ENCODE data around the gene GOLIM4. TPM values are rescaled to one million over a fixed set of nuclear protein-coding genes. Genes with fewer than 3 reads are reported as not detected.

The GOLIM4 gene
- total and polyA plus RNA-seq, 2 of the 13 experiments (the other 11 are each of a cell fraction or from before 2014, with no cell fraction given) = 10.9 to 47.7 TPM

DNA sequence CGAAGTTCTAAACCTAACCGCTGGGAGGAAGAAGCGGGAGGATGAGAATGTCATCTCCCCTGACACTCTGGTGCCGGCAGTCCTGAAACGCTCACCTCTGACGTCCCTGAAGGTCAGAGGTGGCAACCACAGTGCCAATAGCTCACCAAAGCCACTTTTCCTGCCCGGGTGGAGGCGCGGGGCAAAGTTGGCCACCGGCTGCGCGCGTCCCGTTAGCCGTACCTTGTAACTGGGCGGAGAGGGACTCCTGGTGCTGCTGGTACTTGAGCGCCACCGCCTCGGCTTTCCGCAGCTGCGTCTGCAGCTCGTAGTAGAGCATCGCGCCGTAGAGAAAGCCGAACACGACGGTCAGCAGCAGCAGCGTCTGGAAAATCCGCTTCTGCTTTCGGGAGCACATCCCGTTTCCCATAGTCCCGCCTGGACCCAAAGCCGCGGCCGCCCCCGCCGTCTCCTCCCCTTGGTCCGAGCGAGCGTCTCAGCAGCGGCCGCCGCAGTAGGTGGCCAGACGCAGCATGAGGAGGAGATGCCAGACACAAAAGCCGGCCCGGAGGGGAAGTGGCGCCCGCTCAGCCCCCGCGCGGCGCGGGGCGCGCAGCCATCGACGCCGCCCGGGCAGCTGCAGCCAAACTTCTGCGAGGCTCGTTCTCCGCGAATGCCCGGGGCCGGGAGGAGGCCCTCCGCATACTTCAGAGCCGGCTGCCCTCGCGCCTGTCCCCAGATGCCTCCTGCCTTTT is 680 bp downstream of the GOLIM4 start (continued):
- TF ChIP-seq, protein P1, sequence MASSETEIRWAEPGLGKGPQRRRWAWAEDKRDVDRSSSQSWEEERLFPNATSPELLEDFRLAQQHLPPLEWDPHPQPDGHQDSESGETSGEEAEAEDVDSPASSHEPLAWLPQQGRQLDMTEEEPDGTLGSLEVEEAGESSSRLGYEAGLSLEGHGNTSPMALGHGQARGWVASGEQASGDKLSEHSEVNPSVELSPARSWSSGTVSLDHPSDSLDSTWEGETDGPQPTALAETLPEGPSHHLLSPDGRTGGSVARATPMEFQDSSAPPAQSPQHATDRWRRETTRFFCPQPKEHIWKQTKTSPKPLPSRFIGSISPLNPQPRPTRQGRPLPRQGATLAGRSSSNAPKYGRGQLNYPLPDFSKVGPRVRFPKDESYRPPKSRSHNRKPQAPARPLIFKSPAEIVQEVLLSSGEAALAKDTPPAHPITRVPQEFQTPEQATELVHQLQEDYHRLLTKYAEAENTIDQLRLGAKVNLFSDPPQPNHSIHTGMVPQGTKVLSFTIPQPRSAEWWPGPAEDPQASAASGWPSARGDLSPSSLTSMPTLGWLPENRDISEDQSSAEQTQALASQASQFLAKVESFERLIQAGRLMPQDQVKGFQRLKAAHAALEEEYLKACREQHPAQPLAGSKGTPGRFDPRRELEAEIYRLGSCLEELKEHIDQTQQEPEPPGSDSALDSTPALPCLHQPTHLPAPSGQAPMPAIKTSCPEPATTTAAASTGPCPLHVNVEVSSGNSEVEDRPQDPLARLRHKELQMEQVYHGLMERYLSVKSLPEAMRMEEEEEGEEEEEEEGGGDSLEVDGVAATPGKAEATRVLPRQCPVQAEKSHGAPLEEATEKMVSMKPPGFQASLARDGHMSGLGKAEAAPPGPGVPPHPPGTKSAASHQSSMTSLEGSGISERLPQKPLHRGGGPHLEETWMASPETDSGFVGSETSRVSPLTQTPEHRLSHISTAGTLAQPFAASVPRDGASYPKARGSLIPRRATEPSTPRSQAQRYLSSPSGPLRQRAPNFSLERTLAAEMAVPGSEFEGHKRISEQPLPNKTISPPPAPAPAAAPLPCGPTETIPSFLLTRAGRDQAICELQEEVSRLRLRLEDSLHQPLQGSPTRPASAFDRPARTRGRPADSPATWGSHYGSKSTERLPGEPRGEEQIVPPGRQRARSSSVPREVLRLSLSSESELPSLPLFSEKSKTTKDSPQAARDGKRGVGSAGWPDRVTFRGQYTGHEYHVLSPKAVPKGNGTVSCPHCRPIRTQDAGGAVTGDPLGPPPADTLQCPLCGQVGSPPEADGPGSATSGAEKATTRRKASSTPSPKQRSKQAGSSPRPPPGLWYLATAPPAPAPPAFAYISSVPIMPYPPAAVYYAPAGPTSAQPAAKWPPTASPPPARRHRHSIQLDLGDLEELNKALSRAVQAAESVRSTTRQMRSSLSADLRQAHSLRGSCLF (CRISPR knock-in tag; IDR thresholded peaks at IDR 0.05; ENCODE audit: borderline replicate concordance) = no peak
- TF ChIP-seq EHMT2 (IDR thresholded peaks at IDR 0.05; ENCODE audit: borderline replicate concordance, low read depth, low read length) (no peak), NCOR1 (IDR thresholded peaks at IDR 0.05; ENCODE audit: borderline replicate concordance, low read length) (no peak), MXD4 (CRISPR knock-in tag; IDR thresholded peaks at IDR 0.05) (no peak), TRIM24 (CRISPR knock-in tag; IDR thresholded peaks at IDR 0.05) (no peak), ZNF709 (CRISPR knock-in tag; IDR thresholded peaks at IDR 0.05) (no peak), TP53 (CRISPR knock-in tag; conservative IDR thresholded peaks at IDR 0.05) (no peak), SP2 (CRISPR knock-in tag; IDR thresholded peaks at IDR 0.05) (no peak), GATAD2A (CRISPR knock-in tag; IDR thresholded peaks at IDR 0.05) (no peak), ATM (IDR thresholded peaks at IDR 0.05; ENCODE audit: borderline replicate concordance) (no peak), GTF2F1 (IDR thresholded peaks at IDR 0.05; ENCODE audit: low read length) (no peak), RXRA (CRISPR knock-in tag; IDR thresholded peaks at IDR 0.05) (no peak), NR1H2 (CRISPR knock-in tag; IDR thresholded peaks at IDR 0.05; ENCODE audit: borderline replicate concordance, low read depth) (no peak), HDAC6 (IDR thresholded peaks at IDR 0.05; ENCODE audit: low read depth, low read length) (no peak), ZNF761 (CRISPR knock-in tag; conservative IDR thresholded peaks at IDR 0.05) (0 out of 2 replicates have a peak, but pooled peaks have one; percentile 12), ZNF335 (CRISPR knock-in tag; IDR thresholded peaks at IDR 0.05) (no peak), NFIB (CRISPR knock-in tag; IDR thresholded peaks at IDR 0.05; ENCODE audit: borderline replicate concordance) (no peak), ZNF644 (CRISPR knock-in tag; IDR thresholded peaks at IDR 0.05; ENCODE audit: low read depth) (no peak), REPIN1 (CRISPR knock-in tag; IDR thresholded peaks at IDR 0.05; ENCODE audit: borderline replicate concordance, low read depth) (no peak)
- TF ChIP-seq, protein P2, sequence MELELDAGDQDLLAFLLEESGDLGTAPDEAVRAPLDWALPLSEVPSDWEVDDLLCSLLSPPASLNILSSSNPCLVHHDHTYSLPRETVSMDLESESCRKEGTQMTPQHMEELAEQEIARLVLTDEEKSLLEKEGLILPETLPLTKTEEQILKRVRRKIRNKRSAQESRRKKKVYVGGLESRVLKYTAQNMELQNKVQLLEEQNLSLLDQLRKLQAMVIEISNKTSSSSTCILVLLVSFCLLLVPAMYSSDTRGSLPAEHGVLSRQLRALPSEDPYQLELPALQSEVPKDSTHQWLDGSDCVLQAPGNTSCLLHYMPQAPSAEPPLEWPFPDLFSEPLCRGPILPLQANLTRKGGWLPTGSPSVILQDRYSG (CRISPR knock-in tag; IDR thresholded peaks at IDR 0.05) = no peak
- TF ChIP-seq, protein P3, sequence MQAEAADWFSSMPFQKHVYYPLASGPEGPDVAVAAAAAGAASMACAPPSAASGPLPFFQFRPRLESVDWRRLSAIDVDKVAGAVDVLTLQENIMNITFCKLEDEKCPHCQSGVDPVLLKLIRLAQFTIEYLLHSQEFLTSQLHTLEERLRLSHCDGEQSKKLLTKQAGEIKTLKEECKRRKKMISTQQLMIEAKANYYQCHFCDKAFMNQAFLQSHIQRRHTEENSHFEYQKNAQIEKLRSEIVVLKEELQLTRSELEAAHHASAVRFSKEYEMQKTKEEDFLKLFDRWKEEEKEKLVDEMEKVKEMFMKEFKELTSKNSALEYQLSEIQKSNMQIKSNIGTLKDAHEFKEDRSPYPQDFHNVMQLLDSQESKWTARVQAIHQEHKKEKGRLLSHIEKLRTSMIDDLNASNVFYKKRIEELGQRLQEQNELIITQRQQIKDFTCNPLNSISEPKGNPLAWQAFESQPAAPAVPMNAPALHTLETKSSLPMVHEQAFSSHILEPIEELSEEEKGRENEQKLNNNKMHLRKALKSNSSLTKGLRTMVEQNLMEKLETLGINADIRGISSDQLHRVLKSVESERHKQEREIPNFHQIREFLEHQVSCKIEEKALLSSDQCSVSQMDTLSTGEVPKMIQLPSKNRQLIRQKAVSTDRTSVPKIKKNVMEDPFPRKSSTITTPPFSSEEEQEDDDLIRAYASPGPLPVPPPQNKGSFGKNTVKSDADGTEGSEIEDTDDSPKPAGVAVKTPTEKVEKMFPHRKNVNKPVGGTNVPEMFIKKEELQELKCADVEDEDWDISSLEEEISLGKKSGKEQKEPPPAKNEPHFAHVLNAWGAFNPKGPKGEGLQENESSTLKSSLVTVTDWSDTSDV (CRISPR knock-in tag; IDR thresholded peaks at IDR 0.05) = no peak
- TF ChIP-seq, protein P4, sequence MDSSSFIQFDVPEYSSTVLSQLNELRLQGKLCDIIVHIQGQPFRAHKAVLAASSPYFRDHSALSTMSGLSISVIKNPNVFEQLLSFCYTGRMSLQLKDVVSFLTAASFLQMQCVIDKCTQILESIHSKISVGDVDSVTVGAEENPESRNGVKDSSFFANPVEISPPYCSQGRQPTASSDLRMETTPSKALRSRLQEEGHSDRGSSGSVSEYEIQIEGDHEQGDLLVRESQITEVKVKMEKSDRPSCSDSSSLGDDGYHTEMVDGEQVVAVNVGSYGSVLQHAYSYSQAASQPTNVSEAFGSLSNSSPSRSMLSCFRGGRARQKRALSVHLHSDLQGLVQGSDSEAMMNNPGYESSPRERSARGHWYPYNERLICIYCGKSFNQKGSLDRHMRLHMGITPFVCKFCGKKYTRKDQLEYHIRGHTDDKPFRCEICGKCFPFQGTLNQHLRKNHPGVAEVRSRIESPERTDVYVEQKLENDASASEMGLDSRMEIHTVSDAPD (CRISPR knock-in tag; IDR thresholded peaks at IDR 0.05) = no peak

Measured in HepG2 (cell line).